SK-N-SH (cell line): ENCODE data around the gene ARHGAP26. TPM values are rescaled to one million over a fixed set of nuclear protein-coding genes. Genes with fewer than 3 reads are reported as not detected.

Experiments used
- CTCF ChIA-PET: fragments of 300-600, 350-600 bp; formaldehyde crosslinking; extraction: SDS; loops from one replicate; lab custom pipeline; 2021; lab: Yijun Ruan, JAX
- POLR2A ChIA-PET: fragments of 350-600 bp; sonication (Branson Sonifier 250); formaldehyde crosslinking; extraction: SDS; loops from one replicate; lab custom pipeline; 2020; ENCODE audit warnings: antibody characterized with exemption, inconsistent platforms; lab: Yijun Ruan, JAX
- DNase-seq: peaks from one replicate; pipeline ENCODE4 v3.0.0; 2012
- H2AFZ ChIP-seq: fragments of 200-600 bp; sonication (generic); 2 replicates; pipeline ENCODE4 v1.8.1; 2016; ENCODE audit warnings: antibody characterized with exemption, mild to moderate bottlenecking, low read depth
- H3F3A ChIP-seq: fragments of 200-600 bp; sonication (generic); replicated peaks from 2 replicates; pipeline ENCODE3; 2016; ENCODE audit warnings: antibody characterized with exemption, mild to moderate bottlenecking; ENCODE audit not compliant: insufficient read depth
- H3K27ac ChIP-seq, 2 experiments: fragments of 200-500 bp in 1 of 2; fragments of 200-600 bp in 1 of 2; sonication (Bioruptor generic) in 1 of 2; sonication (generic), shearing (Covaris generic) in 1 of 2; 2 replicates each; pipeline versions ENCODE4 v1.5.1 to v1.6.1; 2014 to 2016; ENCODE audit warnings: low read depth in 2 of 2, inconsistent platforms in 1 of 2, low read length in 1 of 2, mild to moderate bottlenecking in 1 of 2, mixed read lengths in 1 of 2
- H3K27me3 ChIP-seq: fragments of 200-600 bp; sonication (generic), shearing (Covaris generic); 2 replicates; pipeline ENCODE4 v1.6.1; 2016; ENCODE audit warnings: mixed run types; ENCODE audit not compliant: insufficient read depth
- H3K36me3 ChIP-seq, 2 experiments: fragments of 200-500 bp in 1 of 2; fragments of 200-600 bp in 1 of 2; sonication (Bioruptor generic) in 1 of 2; sonication (generic) in 1 of 2; replicated peaks in 1 of 2; 2 replicates each; pipeline versions ENCODE3 to v1.5.1; 2014 to 2016; ENCODE audit warnings: low read length in 1 of 2, mild to moderate bottlenecking in 1 of 2; ENCODE audit not compliant: insufficient read depth in 2 of 2, control insufficient read depth in 1 of 2
- H3K4me1 ChIP-seq, 2 experiments: fragments of 200-500 bp in 1 of 2; fragments of 200-600 bp in 1 of 2; sonication (Bioruptor generic) in 1 of 2; sonication (generic), shearing (Covaris generic) in 1 of 2; 2 replicates each; pipeline versions ENCODE4 v1.5.1 to v1.6.1; 2014 to 2016; ENCODE audit warnings: low read depth in 1 of 2, low read length in 1 of 2, mixed run types in 1 of 2; ENCODE audit not compliant: insufficient read depth in 2 of 2, control insufficient read depth in 1 of 2
- H3K4me2 ChIP-seq: fragments of 200-600 bp; sonication (generic), shearing (Covaris generic); 2 replicates; pipeline ENCODE4 v1.6.1; 2017; ENCODE audit warnings: mixed run types
- H3K4me3 ChIP-seq, 2 experiments: fragments of 200-500 bp in 1 of 2; fragments of 200-600 bp in 1 of 2; sonication (Bioruptor generic) in 1 of 2; sonication (generic), shearing (Covaris generic) in 1 of 2; 2 replicates each; pipeline versions ENCODE4 v1.5.1 to v1.8.1; 2014 to 2016; ENCODE audit warnings: low read depth in 2 of 2, inconsistent platforms in 1 of 2, low read length in 1 of 2, mild to moderate bottlenecking in 1 of 2, mixed read lengths in 1 of 2, moderate library complexity in 1 of 2
- H3K79me2 ChIP-seq: fragments of 200-600 bp; sonication (generic); 2 replicates; pipeline ENCODE4 v1.8.1; 2017; ENCODE audit warnings: mild to moderate bottlenecking; ENCODE audit not compliant: insufficient read depth
- H3K9ac ChIP-seq: fragments of 200-600 bp; sonication (generic); 2 replicates; pipeline ENCODE4 v1.6.1; 2017; ENCODE audit warnings: mixed run types
- H3K9me2 ChIP-seq: fragments of 200-600 bp; sonication (generic); 2 replicates; pipeline ENCODE4 v1.6.1; 2017; ENCODE audit warnings: mixed run types
- H3K9me3 ChIP-seq: fragments of 200-600 bp; sonication (generic); 2 replicates; pipeline ENCODE4 v1.6.1; 2017; ENCODE audit warnings: mixed run types, mild to moderate bottlenecking, moderate library complexity
- H4K20me1 ChIP-seq: fragments of 200-600 bp; sonication (generic); 2 replicates; pipeline ENCODE4 v1.6.1; 2017; ENCODE audit warnings: mild to moderate bottlenecking, mixed run types; ENCODE audit not compliant: insufficient read depth
- CHD2 ChIP-seq: fragments of 150-350 bp; IDR thresholded peaks from 2 replicates; pipeline ENCODE4 v1.6.1; 2018; ENCODE audit warnings: low read length; ENCODE audit not compliant: partially characterized antibody
- EZH2phosphoT487 ChIP-seq: fragments of 200-600 bp; sonication (generic); IDR thresholded peaks from 2 replicates; pipeline ENCODE4 v1.6.1; 2017; ENCODE audit warnings: low read depth, mixed run types, mild to moderate bottlenecking, antibody characterized with exemption, moderate library complexity, borderline replicate concordance
- IRF3 ChIP-seq: fragments of 150-350 bp; IDR thresholded peaks from 2 replicates; pipeline ENCODE4 v1.6.1; 2016; ENCODE audit warnings: mild to moderate bottlenecking, low read depth, low read length
- JUND ChIP-seq: IDR thresholded peaks from 2 replicates; pipeline ENCODE4 v1.4.0; 2012
- NFIC ChIP-seq: IDR thresholded peaks from 2 replicates; pipeline ENCODE4 v1.4.0; 2012; ENCODE audit warnings: borderline replicate concordance
- POLR2AphosphoS5 ChIP-seq: IDR thresholded peaks from 2 replicates; pipeline ENCODE4 v1.6.1; 2012; ENCODE audit warnings: low read depth, low read length
- RAD21 ChIP-seq: IDR thresholded peaks from 2 replicates; pipeline ENCODE4 v1.6.1; 2012; ENCODE audit warnings: mild to moderate bottlenecking, low read length
- RFX5 ChIP-seq: IDR thresholded peaks from 2 replicates; pipeline ENCODE4 v1.6.1; 2012; ENCODE audit warnings: mild to moderate bottlenecking, improper control_type of control experiment, low read length
- SMC3 ChIP-seq: IDR thresholded peaks from 2 replicates; pipeline ENCODE4 v1.6.1; 2012; ENCODE audit warnings: low read depth, low read length, improper control_type of control experiment
- TEAD4 ChIP-seq: IDR thresholded peaks from 2 replicates; pipeline ENCODE4 v1.4.0; 2012; ENCODE audit warnings: mild to moderate bottlenecking, borderline replicate concordance; ENCODE audit not compliant: insufficient read depth
- USF1 ChIP-seq: IDR thresholded peaks from 2 replicates; pipeline ENCODE4 v1.4.0; 2012; ENCODE audit warnings: low read depth, borderline replicate concordance
- YY1 ChIP-seq: IDR thresholded peaks from 2 replicates; pipeline ENCODE4 v1.4.0; 2012; ENCODE audit warnings: low read depth, mild to moderate bottlenecking
- ZBTB33 ChIP-seq: IDR thresholded peaks from 2 replicates; pipeline ENCODE4 v1.4.0; 2012; ENCODE audit warnings: low read depth, borderline replicate concordance
- WGBS: methylation state at CpG from one replicate; pipeline ENCODE4 v1.1.6; 2017; ENCODE audit warnings: low lambda C conversion rate; 5-methylcytosine and 5-hydroxymethylcytosine counted together
- polyA plus RNA-seq, 3 experiments: library from polyadenylated mRNA; depleted of rRNA; stranded (reverse); fragments of >200 nt; gene quantifications; 2 replicates each; pipeline ENCODE4 v1.2.3, GENCODE V29; 2012

Gene ARHGAP26
- polyA plus RNA-seq, 1 of the 3 experiments (the other 2 are of a cell fraction) = 6.1 TPM

- H3K79me2 ChIP-seq = no peaks in the 10 kb centered on the region
- no peaks in the 10 kb centered on the region for H3K9me3 ChIP-seq
- no peak overlapping the region for H3K9ac ChIP-seq
- TF ChIP-seq TEAD4 (no peak), ZBTB33 (no peak), JUND (no peak), RAD21 (no peak), RFX5 (no peak), USF1 (no peak), NFIC (no peak), IRF3 (no peak), POLR2AphosphoS5 (no peak)
- POLR2A ChIA-PET = no interaction called here
- H3F3A ChIP-seq = no peaks in the 10 kb centered on the region
- no peaks in the 10 kb centered on the region for H4K20me1 ChIP-seq
- peaks cover 7% of the 10 kb centered on the region in 2 experiments; a peak in 3 of 4 replicates for H3K4me1 ChIP-seq
- H3K4me3 ChIP-seq = no peak overlapping the region
- no peak overlapping the region for H2AFZ ChIP-seq
- WGBS = 91% methylated on average over 5 of the region's 5 CpGs
- no peaks in the 10 kb centered on the region for H3K9me2 ChIP-seq
- no peak overlapping the region for H3K27ac ChIP-seq
- CTCF ChIA-PET = no interaction called here
- no peak overlapping the region for H3K4me2 ChIP-seq
- H3K36me3 ChIP-seq = peaks cover 0 to 23% of the 10 kb centered on the region in 2 experiments
- H3K27me3 ChIP-seq = no peaks in the 10 kb centered on the region
- DNase-seq = no peak
These were observed 365.8 kb downstream of the ARHGAP26 start for GRCh38 chr5:143135832-143136551.

- H3K9me3 ChIP-seq = no peaks in the 10 kb centered on the region
- no peaks in the 10 kb centered on the region for H4K20me1 ChIP-seq
- TF ChIP-seq JUND = no peak
- no peak for TF ChIP-seq EZH2phosphoT487
- TF ChIP-seq CHD2 = no peak
- no peak for TF ChIP-seq SMC3
- TF ChIP-seq YY1 = no peak
- no peak for TF ChIP-seq NFIC
- H3K9me2 ChIP-seq = no peaks in the 10 kb centered on the region
- POLR2A ChIA-PET = no interaction called here
- CTCF ChIA-PET = interaction anchor here (1.2 to 2.6 kb wide), 2 partner anchors 9 to 38 kb away, joined by 3 to 8 read pairs; no protein-coding TSS in a partner anchor
- H3K79me2 ChIP-seq = no peaks in the 10 kb centered on the region
- H3K4me3 ChIP-seq = no peak overlapping the region
- H3F3A ChIP-seq = no peaks in the 10 kb centered on the region
- 86% methylated on average over 8 of the region's 8 CpGs for WGBS
- H3K27me3 ChIP-seq = no peaks in the 10 kb centered on the region
- H3K4me2 ChIP-seq = no peak overlapping the region
- H3K4me1 ChIP-seq = peaks cover 0 to 9% of the 10 kb centered on the region in 2 experiments; a peak in 1 of 4 replicates
- H3K9ac ChIP-seq = no peak overlapping the region
- no peak overlapping the region for H3K27ac ChIP-seq
- DNase-seq = no peak
- peaks cover 0 to 27% of the 10 kb centered on the region in 2 experiments for H3K36me3 ChIP-seq
- no peak overlapping the region for H2AFZ ChIP-seq
These were observed 368.7 kb downstream of the ARHGAP26 start for GRCh38 chr5:143138839-143139238.
